Activated naive CD8-positive, alpha-beta T cell treated with anti-CD3 and anti-CD28 coated beads, Interleukin-2, amount 10 ng/mL, durations not matched to agents 7 days and 5 days (primary cell): ENCODE data around the gene ANKZF1. TPM values are rescaled to one million over a fixed set of nuclear protein-coding genes. Genes with fewer than 3 reads are reported as not detected.
"Not testable (repeated sequence)": the region's sequence is repeated elsewhere in the genome, so short reads cannot be mapped to it uniquely, and the experiment has no call there.

Experiments used
- ATAC-seq: fragments of 150-1000 bp; cut with Tn5 transposase; one replicate; pipeline ENCODE4 v1.10.0; 2021; ENCODE audit warnings: low read depth, moderate library complexity
- POLR2A ChIA-PET: fragments of 350-600 bp; sonication (Branson Sonifier 250); formaldehyde crosslinking; loops from one replicate; lab custom pipeline; 2021; ENCODE audit warnings: antibody characterized with exemption; lab: Charles Lee
- DNase-seq: peaks from one replicate; pipeline ENCODE4 v3.0.0; 2021
- H3K27ac Mint-ChIP-seq: one replicate; pipeline ENCODE4 v1.8.0; 2022; ENCODE audit warnings: mild to moderate bottlenecking, mixed read lengths
- H3K27me3 Mint-ChIP-seq: one replicate; pipeline ENCODE4 v1.8.0; 2022; ENCODE audit warnings: mild to moderate bottlenecking, moderate library complexity, mixed read lengths
- H3K36me3 Mint-ChIP-seq: one replicate; pipeline ENCODE4 v1.8.0; 2021; ENCODE audit warnings: mild to moderate bottlenecking, mixed read lengths
- H3K4me1 Mint-ChIP-seq: one replicate; pipeline ENCODE4 v1.8.0; 2021; ENCODE audit warnings: mixed read lengths
- H3K4me3 Mint-ChIP-seq: one replicate; pipeline ENCODE4 v1.8.0; 2022; ENCODE audit warnings: mild to moderate bottlenecking, moderate library complexity, mixed read lengths
- H3K9me3 Mint-ChIP-seq: one replicate; pipeline ENCODE4 v1.8.0; 2021; ENCODE audit warnings: mixed read lengths
- total RNA-seq, 2 experiments: library from RNA; stranded (reverse); gene quantifications; one replicate each; pipeline ENCODE4 v1.2.3, GENCODE V29; 2021

ANKZF1 gene
- total RNA-seq, 2 experiments from 2014 or later = 170 to 177 TPM

GRCh38 chr2:219200502-219201326, 28.9 kb upstream of the ANKZF1 start:
- not testable (repeated sequence) for ATAC-seq, H3K27me3 Mint-ChIP-seq, H3K36me3 Mint-ChIP-seq, H3K9me3 Mint-ChIP-seq
- Mint-ChIP-seq H3K4me1 (peaks cover 20% of the 10 kb centered on the region), H3K4me3 (peak overlapping the region; percentile 81), H3K27ac (peak overlapping the region; percentile 92)
- DNase-seq = peak; percentile 58
- POLR2A ChIA-PET = interaction anchor here (0.6 to 3.0 kb wide), 16 partner anchors 9 to 304 kb away, joined by 3 to 63 read pairs (median 4); partner anchors contain the start of genes ABCB6, ANKZF1, ATG9A and CNPPD1

GRCh38 chr2:219201331-219201730, 28.3 kb upstream of the ANKZF1 start:
- H3K27me3 Mint-ChIP-seq, DNase-seq, ATAC-seq, H3K36me3 Mint-ChIP-seq, H3K9me3 Mint-ChIP-seq, H3K4me3 Mint-ChIP-seq: not testable (repeated sequence)
- Mint-ChIP-seq H3K27ac (peak overlapping the region; percentile 92), H3K4me1 (peaks cover 23% of the 10 kb centered on the region)
- POLR2A ChIA-PET = interaction anchor here (1.1 to 3.0 kb wide), 10 partner anchors 8 to 78 kb away, joined by 3 to 63 read pairs (median 7); partner anchors contain the start of genes ABCB6, ANKZF1, ATG9A and DNAJB2

- Mint-ChIP-seq H3K27ac (no peak overlapping the region), H3K4me3 (no peak overlapping the region), H3K27me3 (no peaks in the 10 kb centered on the region), H3K9me3 (peaks cover 10% of the 10 kb centered on the region), H3K36me3 (peaks cover 10% of the 10 kb centered on the region), H3K4me1 (peaks cover 39% of the 10 kb centered on the region)
- POLR2A ChIA-PET = interaction anchor here (1.4 to 3.3 kb wide), 3 partner anchors 23 to 49 kb away, joined by 4 to 73 read pairs (median 4); partner anchors contain the start of gene TUBA4A
- ATAC-seq (no peak), DNase-seq (no peak)
Observed at GRCh38 chr2:219204425-219205164, 25.0 kb upstream of the ANKZF1 start.

GRCh38 chr2:219205165-219205538, 24.5 kb upstream of the ANKZF1 start:
- peaks cover 44% of the 10 kb centered on the region for H3K4me1 Mint-ChIP-seq
- ATAC-seq = no peak
- H3K27ac Mint-ChIP-seq = peak overlapping the region; percentile 93
- H3K9me3 Mint-ChIP-seq = peaks cover 10% of the 10 kb centered on the region
- peaks cover 12% of the 10 kb centered on the region for H3K36me3 Mint-ChIP-seq
- H3K4me3 Mint-ChIP-seq = no peak overlapping the region
- no peaks in the 10 kb centered on the region for H3K27me3 Mint-ChIP-seq
- no peak for DNase-seq
- POLR2A ChIA-PET = interaction anchor here (2.0 to 5.2 kb wide), 3 partner anchors 8 to 29 kb away, joined by 9 to 92 read pairs (median 73); partner anchors contain the start of gene CNPPD1

- no peak for ATAC-seq
- Mint-ChIP-seq H3K27me3 (no peaks in the 10 kb centered on the region), H3K27ac (peak overlapping the region; percentile 93), H3K9me3 (peaks cover 9% of the 10 kb centered on the region), H3K36me3 (peaks cover 13% of the 10 kb centered on the region), H3K4me3 (peak overlapping the region; percentile 85), H3K4me1 (peaks cover 42% of the 10 kb centered on the region)
- no peak for DNase-seq
- POLR2A ChIA-PET = interaction anchor here (0.6 to 5.2 kb wide), 15 partner anchors 9 to 73 kb away, joined by 4 to 92 read pairs (median 9); partner anchors contain the start of genes ANKZF1, ATG9A, CNPPD1 and DNAJB2
Observed at GRCh38 chr2:219205981-219206327, 23.7 kb upstream of the ANKZF1 start.

- peak; percentile 99 for DNase-seq
- peak within 1 kb of the TSS; percentile 85 for H3K4me3 Mint-ChIP-seq
- ATAC-seq = peak; percentile 97
- peaks cover 15% of the 10 kb centered on the region for H3K36me3 Mint-ChIP-seq
- peaks cover 47% of the 10 kb centered on the region for H3K4me1 Mint-ChIP-seq
- POLR2A ChIA-PET = interaction anchor here (0.6 to 5.2 kb wide), 17 partner anchors 9 to 72 kb away, joined by 3 to 92 read pairs (median 8); partner anchors contain the start of genes ANKZF1, ATG9A, CNPPD1 and DNAJB2
- peaks cover 7% of the 10 kb centered on the region for H3K9me3 Mint-ChIP-seq
- H3K27me3 Mint-ChIP-seq = no peaks in the 10 kb centered on the region
- peak within 1 kb of the TSS; percentile 93 for H3K27ac Mint-ChIP-seq
Observed at GRCh38 chr2:219206328-219207133, 23.1 kb upstream of the ANKZF1 start, which contains the start of gene ZFAND2B. Gene ZFAND2B, plus strand, starts transcription at chr2:219206782. Its CDS starts 206 bp downstream, at chr2:219206988.

GRCh38 chr2:219207134-219207883, 22.3 kb upstream of the ANKZF1 start:
- POLR2A ChIA-PET = interaction anchor here (1.4 to 5.2 kb wide), 13 partner anchors 10 to 72 kb away, joined by 5 to 92 read pairs (median 14); partner anchors contain the start of genes ANKZF1, ATG9A, CNPPD1 and DNAJB2
- peak overlapping the region; percentile 85 for H3K4me3 Mint-ChIP-seq
- H3K27ac Mint-ChIP-seq = peak overlapping the region; percentile 93
- no peaks in the 10 kb centered on the region for H3K27me3 Mint-ChIP-seq
- peaks cover 7% of the 10 kb centered on the region for H3K9me3 Mint-ChIP-seq
- DNase-seq (no peak), ATAC-seq (no peak)
- H3K4me1 Mint-ChIP-seq = peaks cover 47% of the 10 kb centered on the region
- peaks cover 16% of the 10 kb centered on the region for H3K36me3 Mint-ChIP-seq

GRCh38 chr2:219207884-219208740, 21.5 kb upstream of the ANKZF1 start:
- POLR2A ChIA-PET = interaction anchor here (0.7 to 5.2 kb wide), 8 partner anchors 22 to 49 kb away, joined by 3 to 92 read pairs (median 14); partner anchors contain the start of genes ANKZF1, ATG9A, CNPPD1 and GLB1L

GRCh38 chr2:219209236-219210195, 20.1 kb upstream of the ANKZF1 start:
- DNase-seq (no peak), ATAC-seq (no peak)
- Mint-ChIP-seq H3K9me3 (no peaks in the 10 kb centered on the region), H3K36me3 (peaks cover 21% of the 10 kb centered on the region), H3K4me3 (peak overlapping the region; percentile 62), H3K27me3 (no peaks in the 10 kb centered on the region), H3K27ac (peak overlapping the region; percentile 88), H3K4me1 (peaks cover 52% of the 10 kb centered on the region)
- POLR2A ChIA-PET = interaction anchor here (0.6 to 5.2 kb wide), 9 partner anchors 9 to 170 kb away, joined by 3 to 92 read pairs (median 8); partner anchors contain the start of genes ANKZF1, ATG9A, CNPPD1 and GLB1L

More at GRCh38 chr2:219207884-219208740, 21.5 kb upstream of the ANKZF1 start:
- H3K27ac Mint-ChIP-seq = peak overlapping the region; percentile 93
- no peak for DNase-seq
- peaks cover 7% of the 10 kb centered on the region for H3K9me3 Mint-ChIP-seq
- no peak for ATAC-seq
- no peaks in the 10 kb centered on the region for H3K27me3 Mint-ChIP-seq
- H3K36me3 Mint-ChIP-seq = peaks cover 16% of the 10 kb centered on the region
- H3K4me3 Mint-ChIP-seq = peak overlapping the region; percentile 85
- H3K4me1 Mint-ChIP-seq = peaks cover 47% of the 10 kb centered on the region
